ENCODE data around the gene SMIM34.
"Not testable (repeated sequence)": the region's sequence is repeated elsewhere in the genome, so short reads cannot be mapped to it uniquely, and the experiment has no call there.

The SMIM34 gene

GRCh38 chr21:34423805-34424204, at the start of gene SMIM34:
TSS of gene SMIM34 (minus strand) at chr21:34423951. CDS start at chr21:34423839, 112 bp downstream.
- not testable (repeated sequence) for H3K4me3 ChIP-seq (ENCODE audit: low read depth, low read length); DNase-seq (ENCODE audit: low read depth)

GRCh38 chr21:34467333-34467732, 43.6 kb upstream of the SMIM34 start:
- not testable (repeated sequence) for DNase-seq (ENCODE audit: low read depth); H3K4me3 ChIP-seq (ENCODE audit: low read depth, low read length)

GRCh38 chr21:34459426-34459825, 35.7 kb upstream of the SMIM34 start:
- DNase-seq (ENCODE audit: low read depth); H3K4me3 ChIP-seq (ENCODE audit: low read depth, low read length): not testable (repeated sequence)

GRCh38 chr21:34458266-34458665, 34.5 kb upstream of the SMIM34 start:
- not testable (repeated sequence) for DNase-seq (ENCODE audit: low read depth); H3K4me3 ChIP-seq (ENCODE audit: low read depth, low read length)

GRCh38 chr21:34456180-34456579, 32.4 kb upstream of the SMIM34 start:
- not testable (repeated sequence) for H3K4me3 ChIP-seq (ENCODE audit: low read depth, low read length); DNase-seq (ENCODE audit: low read depth)

GRCh38 chr21:34455628-34456027, 31.9 kb upstream of the SMIM34 start:
- not testable (repeated sequence) for H3K4me3 ChIP-seq (ENCODE audit: low read depth, low read length)

GRCh38 chr21:34447018-34447417, 23.3 kb upstream of the SMIM34 start:
- not testable (repeated sequence) for DNase-seq (ENCODE audit: low read depth); H3K4me3 ChIP-seq (ENCODE audit: low read depth, low read length)

More at GRCh38 chr21:34455628-34456027, 31.9 kb upstream of the SMIM34 start:
- DNase-seq (ENCODE audit: low read depth): not testable (repeated sequence)

GRCh38 chr21:34443486-34443885, 19.7 kb upstream of the SMIM34 start:
- not testable (repeated sequence) for H3K4me3 ChIP-seq (ENCODE audit: low read depth, low read length); DNase-seq (ENCODE audit: low read depth)

- H3K4me3 ChIP-seq (ENCODE audit: low read depth, low read length); DNase-seq (ENCODE audit: low read depth): not testable (repeated sequence)
Measured at GRCh38 chr21:34429710-34430109, 6.0 kb upstream of the SMIM34 start.

GRCh38 chr21:34428441-34428840, 4.7 kb upstream of the SMIM34 start:
- not testable (repeated sequence) for DNase-seq (ENCODE audit: low read depth)

GRCh38 chr21:34427339-34427738, 3.6 kb upstream of the SMIM34 start:
- not testable (repeated sequence) for DNase-seq (ENCODE audit: low read depth)

More at GRCh38 chr21:34428441-34428840, 4.7 kb upstream of the SMIM34 start:
- not testable (repeated sequence) for H3K4me3 ChIP-seq (ENCODE audit: low read depth, low read length)

GRCh38 chr21:34417448-34418077, 6.2 kb downstream of the SMIM34 start:
- DNase-seq (ENCODE audit: low read depth); H3K4me3 ChIP-seq (ENCODE audit: low read depth, low read length): not testable (repeated sequence)

More at GRCh38 chr21:34427339-34427738, 3.6 kb upstream of the SMIM34 start:
- H3K4me3 ChIP-seq (ENCODE audit: low read depth, low read length): not testable (repeated sequence)

GRCh38 chr21:34407294-34407693, 16.5 kb downstream of the SMIM34 start:
- not testable (repeated sequence) for H3K4me3 ChIP-seq (ENCODE audit: low read depth, low read length); DNase-seq (ENCODE audit: low read depth)

- not testable (repeated sequence) for DNase-seq (ENCODE audit: low read depth); H3K4me3 ChIP-seq (ENCODE audit: low read depth, low read length)
Measured at GRCh38 chr21:34406676-34407075, 17.1 kb downstream of the SMIM34 start.

- DNase-seq (ENCODE audit: low read depth); H3K4me3 ChIP-seq (ENCODE audit: low read depth, low read length): not testable (repeated sequence)
Measured at GRCh38 chr21:34406102-34406501, 17.6 kb downstream of the SMIM34 start.

- H3K4me3 ChIP-seq (ENCODE audit: low read depth, low read length); DNase-seq (ENCODE audit: low read depth): not testable (repeated sequence)
Measured at GRCh38 chr21:34405686-34406085, 18.1 kb downstream of the SMIM34 start.

GRCh38 chr21:34404742-34405141, 19.0 kb downstream of the SMIM34 start:
- DNase-seq (ENCODE audit: low read depth); H3K4me3 ChIP-seq (ENCODE audit: low read depth, low read length): not testable (repeated sequence)

GRCh38 chr21:34400522-34400921, 23.2 kb downstream of the SMIM34 start:
- not testable (repeated sequence) for DNase-seq (ENCODE audit: low read depth); H3K4me3 ChIP-seq (ENCODE audit: low read depth, low read length)

GRCh38 chr21:34383724-34384415, 39.9 kb downstream of the SMIM34 start:
- not testable (repeated sequence) for DNase-seq (ENCODE audit: low read depth); H3K4me3 ChIP-seq (ENCODE audit: low read depth, low read length)

- DNase-seq (ENCODE audit: low read depth): not testable (repeated sequence)
Measured at GRCh38 chr21:34383138-34383537, 40.6 kb downstream of the SMIM34 start.

More at GRCh38 chr21:34383138-34383537, 40.6 kb downstream of the SMIM34 start:
- not testable (repeated sequence) for H3K4me3 ChIP-seq (ENCODE audit: low read depth, low read length)
